Measurements from ENCODE around the gene TTC21A. TPM values are rescaled to one million over a fixed set of nuclear protein-coding genes. Genes with fewer than 3 reads are reported as not detected.

Gene TTC21A
- total RNA-seq, 2 experiments from 2014 or later: 2.7 to 4.5 TPM

DNA sequence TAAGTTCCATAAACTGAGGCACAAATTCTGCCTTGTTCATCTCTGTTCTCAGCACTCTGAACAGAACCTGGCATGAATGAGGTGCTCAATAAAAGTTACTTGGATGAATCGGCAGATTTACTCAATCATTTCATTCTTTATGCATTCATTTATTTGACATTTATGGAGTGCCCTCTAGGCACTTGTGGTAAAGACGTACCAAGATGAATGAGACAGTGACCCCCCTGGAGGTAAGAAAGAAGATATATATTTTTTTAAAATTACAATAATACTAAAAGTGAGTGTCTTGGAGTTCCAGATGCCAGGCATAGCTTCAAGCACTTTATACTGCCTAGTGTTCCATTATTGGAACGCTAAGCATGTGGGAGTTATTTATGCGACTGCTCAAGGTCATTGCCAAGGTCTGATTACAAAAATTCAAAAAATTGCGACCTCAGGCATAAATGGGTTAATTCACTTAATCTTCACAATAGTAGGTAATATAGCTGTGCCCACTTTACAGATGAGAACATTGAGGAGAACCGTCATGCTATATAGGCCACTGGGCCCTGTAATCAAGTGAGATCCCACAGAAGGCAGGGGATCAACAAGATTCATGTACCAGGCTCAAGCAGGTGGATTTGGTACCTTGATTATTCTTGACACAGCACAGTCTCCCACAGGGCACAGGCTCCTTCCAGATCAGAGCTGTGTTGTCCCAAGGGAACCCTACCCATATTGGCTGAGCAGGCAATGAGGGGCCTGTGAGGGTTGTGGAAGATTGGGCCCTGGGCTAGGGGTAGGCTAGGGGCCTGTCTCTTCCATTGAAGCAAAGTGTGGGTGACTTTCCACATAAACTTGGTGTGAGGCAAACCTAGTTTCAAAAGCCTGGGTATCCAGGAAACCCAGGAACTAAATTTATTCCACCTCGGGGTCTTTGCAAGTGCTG, 74.2 kb downstream of the TTC21A start:
- H3K27ac Mint-ChIP-seq: peak overlapping the region; percentile 39

DNA sequence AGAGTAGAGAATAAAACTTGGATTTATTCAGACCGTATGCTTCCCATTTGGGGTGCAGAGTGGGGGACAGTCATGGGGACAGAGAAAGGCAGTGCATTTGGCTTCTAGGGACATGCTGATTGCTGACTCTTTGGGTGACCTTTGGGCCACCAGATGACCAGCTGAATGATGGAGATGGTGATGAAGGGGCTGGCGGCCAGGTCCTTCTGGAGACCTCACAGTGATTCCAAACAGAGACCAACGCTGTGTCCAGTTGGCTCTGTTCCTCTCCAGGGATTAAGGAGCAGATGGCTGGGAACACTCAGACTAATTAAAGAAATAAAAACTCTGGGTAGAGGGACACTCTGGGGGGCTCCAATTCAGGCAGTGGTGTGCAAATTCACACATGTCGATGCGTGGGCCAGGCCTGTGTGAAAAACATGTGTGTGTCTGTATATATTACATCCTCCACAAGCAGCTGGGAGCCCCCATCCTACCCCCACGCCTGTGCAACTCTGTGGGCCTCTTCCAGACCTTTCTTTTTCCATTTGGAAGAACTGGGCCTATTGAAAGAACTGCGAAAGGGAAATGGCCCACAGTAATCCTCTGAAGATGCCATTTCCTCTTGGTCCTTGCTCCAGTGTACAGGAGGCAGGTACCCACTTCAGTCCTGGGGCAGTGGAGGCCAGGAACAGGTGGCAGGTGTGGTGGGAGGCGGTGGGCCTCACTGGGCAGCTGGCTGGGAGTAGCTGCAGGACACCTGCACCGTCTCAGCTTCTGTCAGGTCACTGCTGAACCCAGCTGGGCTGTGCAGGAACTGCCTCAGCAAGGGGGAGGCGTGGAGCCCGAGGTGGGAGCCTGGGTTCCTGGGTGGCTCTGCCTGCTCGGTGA, 76.0 kb downstream of the TTC21A start:
- H3K4me3 Mint-ChIP-seq: no peak overlapping the region
- H3K27ac Mint-ChIP-seq: no peak overlapping the region
- H3K27me3 Mint-ChIP-seq: no peaks in the 10 kb centered on the region
- H3K36me3 Mint-ChIP-seq: no peaks in the 10 kb centered on the region
- H3K9me3 Mint-ChIP-seq: no peaks in the 10 kb centered on the region
- peaks cover 29% of the 10 kb centered on the region for H3K4me1 Mint-ChIP-seq
- POLR2A ChIA-PET: no interaction called here
- no peak for ATAC-seq (ENCODE audit: low read depth)
- no peak for DNase-seq

More for the DNA sequence above, 74.2 kb downstream of the TTC21A start:
- POLR2A ChIA-PET: no interaction called here
- peaks cover 36% of the 10 kb centered on the region for H3K4me1 Mint-ChIP-seq
- ATAC-seq (ENCODE audit: low read depth) (no peak), DNase-seq (no peak)
- no peaks in the 10 kb centered on the region for H3K9me3 Mint-ChIP-seq
- no peaks in the 10 kb centered on the region for H3K36me3 Mint-ChIP-seq
- peak overlapping the region; percentile 66 for H3K4me3 Mint-ChIP-seq
- no peaks in the 10 kb centered on the region for H3K27me3 Mint-ChIP-seq

DNA sequence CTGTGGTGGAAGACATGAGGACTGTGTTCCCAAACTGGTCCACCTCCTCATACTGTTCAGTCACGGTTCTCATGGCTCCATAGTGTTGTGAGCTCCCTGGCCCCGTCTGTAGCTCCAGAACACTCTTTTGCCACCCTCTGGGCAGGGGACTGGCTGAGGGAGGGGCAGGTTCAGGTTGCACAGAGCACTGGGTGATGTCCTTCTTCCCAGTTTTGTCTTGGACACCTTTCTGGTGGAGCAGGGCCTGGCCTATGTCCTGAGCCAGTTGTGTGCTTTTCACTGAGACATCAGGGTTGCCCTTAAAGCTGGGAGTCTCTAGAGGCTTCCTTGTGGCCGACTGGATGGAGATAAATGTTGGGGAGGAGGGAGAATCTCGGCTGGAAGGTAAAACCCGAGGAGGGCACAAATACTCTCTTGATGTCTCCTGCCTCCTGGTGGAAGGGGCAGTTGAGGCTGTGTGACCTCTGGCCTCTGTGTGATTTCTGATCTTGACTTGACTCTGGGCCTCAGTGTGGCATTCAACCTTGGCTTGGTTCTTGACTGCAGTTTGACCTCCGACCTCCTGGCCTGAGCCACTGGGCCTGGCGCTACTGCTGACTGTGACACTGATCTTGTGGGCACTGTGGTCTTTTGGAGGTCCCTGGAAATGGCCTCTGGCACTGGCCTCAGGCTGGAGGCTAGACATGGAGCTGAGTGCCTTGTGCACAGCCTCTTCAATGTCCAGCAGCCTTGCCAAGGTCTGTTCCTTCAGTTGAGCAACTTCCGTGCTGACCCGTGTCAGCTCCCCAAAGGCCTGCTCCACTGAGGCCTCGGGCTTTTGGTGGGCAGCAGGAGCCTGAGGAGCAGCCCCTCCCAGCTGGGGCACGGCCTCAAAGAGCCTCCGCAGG, 76.8 kb downstream of the TTC21A start:
- Mint-ChIP-seq H3K27me3 (no peaks in the 10 kb centered on the region), H3K4me1 (peaks cover 21% of the 10 kb centered on the region), H3K4me3 (no peak overlapping the region), H3K36me3 (no peaks in the 10 kb centered on the region), H3K9me3 (no peaks in the 10 kb centered on the region), H3K27ac (no peak overlapping the region)
- DNase-seq: no peak
- POLR2A ChIA-PET: no interaction called here
- ATAC-seq (ENCODE audit: low read depth): no peak

DNA sequence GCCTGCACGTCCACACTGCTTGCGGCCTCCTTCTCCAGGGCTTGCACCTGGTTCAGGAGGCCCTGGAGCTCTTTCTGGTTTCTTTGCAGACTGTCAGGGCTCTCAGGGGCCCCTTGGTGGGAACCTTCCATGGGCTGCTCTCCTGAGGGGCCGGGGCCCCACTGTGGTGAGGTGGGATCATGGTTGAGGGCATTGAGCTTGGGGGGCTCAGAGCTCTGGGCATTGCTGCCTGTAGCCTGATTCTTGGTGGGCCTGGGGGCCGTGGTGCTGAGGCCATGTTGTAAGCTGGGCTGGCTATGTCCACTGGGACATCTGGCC, 77.4 kb downstream of the TTC21A start:
- POLR2A ChIA-PET: no interaction called here

DNA sequence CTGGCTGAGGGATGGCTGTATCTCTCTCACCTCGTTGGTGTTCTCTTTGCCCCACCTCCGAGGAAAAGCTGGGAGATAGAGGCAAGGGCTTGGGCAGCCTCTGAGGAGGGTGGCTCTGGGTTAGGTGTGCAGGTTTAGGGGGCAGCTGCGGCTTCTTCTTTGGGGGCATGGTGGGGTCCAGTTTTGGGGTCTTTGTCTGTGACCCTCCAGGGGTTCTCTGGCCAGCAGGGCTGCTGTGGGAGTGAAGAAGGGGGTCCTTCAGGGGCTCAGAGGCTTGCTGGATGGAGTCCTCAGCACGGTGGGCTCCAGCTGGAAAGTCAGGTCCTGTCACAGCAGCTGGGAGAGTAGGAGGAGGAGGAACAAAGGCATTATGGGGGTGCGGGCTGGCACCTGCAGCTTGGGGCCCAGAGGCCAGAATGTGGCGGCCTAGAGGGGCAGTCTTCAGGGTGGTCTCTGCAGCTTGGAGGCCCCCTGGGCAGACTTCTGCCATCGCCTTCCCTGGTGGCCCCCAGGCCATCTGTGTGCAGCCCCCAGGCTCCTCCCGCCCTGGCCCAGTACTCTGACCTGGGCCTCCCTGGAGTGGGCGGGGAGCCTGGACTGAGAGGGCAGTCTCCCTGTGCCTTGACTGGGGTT, 78.0 kb downstream of the TTC21A start:
- Mint-ChIP-seq H3K36me3 (no peaks in the 10 kb centered on the region), H3K27me3 (no peaks in the 10 kb centered on the region), H3K9me3 (no peaks in the 10 kb centered on the region), H3K4me3 (no peak overlapping the region), H3K4me1 (peaks cover 13% of the 10 kb centered on the region), H3K27ac (no peak overlapping the region)
- ATAC-seq (ENCODE audit: low read depth) (no peak), DNase-seq (no peak)
- POLR2A ChIA-PET: no interaction called here

More for the DNA sequence above, 77.4 kb downstream of the TTC21A start:
- H3K27ac Mint-ChIP-seq: no peak overlapping the region
- H3K27me3 Mint-ChIP-seq: no peaks in the 10 kb centered on the region
- H3K9me3 Mint-ChIP-seq: no peaks in the 10 kb centered on the region
- no peak overlapping the region for H3K4me3 Mint-ChIP-seq
- H3K36me3 Mint-ChIP-seq: no peaks in the 10 kb centered on the region
- ATAC-seq (ENCODE audit: low read depth): no peak
- H3K4me1 Mint-ChIP-seq: peaks cover 16% of the 10 kb centered on the region
- DNase-seq: no peak

DNA sequence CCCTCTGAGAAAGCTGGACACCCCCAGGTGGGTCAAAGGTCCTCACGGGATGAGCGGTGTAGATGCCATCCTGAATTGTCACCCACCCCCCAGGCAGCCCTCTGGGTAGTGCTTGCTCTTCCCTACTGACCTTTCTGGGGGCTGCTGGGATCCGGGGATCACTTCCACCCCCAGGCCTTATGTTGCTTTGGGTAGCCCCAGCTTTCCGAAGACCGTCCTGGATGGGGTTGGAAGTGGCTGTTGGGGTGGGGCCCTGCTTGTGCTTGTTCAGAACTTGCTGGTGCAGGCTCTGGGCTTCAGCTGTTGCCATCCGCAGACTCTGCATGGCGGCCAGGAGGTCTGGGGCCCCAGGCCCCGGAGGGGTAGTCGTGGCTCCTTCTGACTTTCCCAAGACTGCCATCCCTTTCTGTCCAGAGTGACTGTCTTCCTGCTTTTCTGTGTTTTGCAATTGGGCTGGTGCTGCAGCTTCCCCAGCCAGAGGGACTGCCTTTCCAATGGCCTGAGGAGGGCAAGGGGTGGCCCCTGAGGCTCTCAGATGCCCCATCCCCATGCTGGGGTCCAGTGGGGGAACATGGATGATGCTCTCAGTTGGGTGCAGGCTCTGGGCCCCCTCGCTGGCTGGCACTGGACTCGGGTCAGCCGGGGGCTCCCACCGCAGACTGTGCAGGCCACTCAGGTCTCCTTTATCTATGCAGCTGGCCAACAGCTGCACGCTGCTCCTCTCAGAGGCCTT, 78.6 kb downstream of the TTC21A start:
- H3K27ac Mint-ChIP-seq: no peak overlapping the region
- no peaks in the 10 kb centered on the region for H3K9me3 Mint-ChIP-seq
- ATAC-seq (ENCODE audit: low read depth): no peak
- POLR2A ChIA-PET: interaction anchor here (1.1 kb wide), 1 partner anchor 220 kb away, joined by 4 read pairs; the partner anchor contains the start of gene RPSA
- H3K27me3 Mint-ChIP-seq: no peaks in the 10 kb centered on the region
- no peak for DNase-seq
- H3K4me1 Mint-ChIP-seq: peaks cover 11% of the 10 kb centered on the region
- H3K36me3 Mint-ChIP-seq: no peaks in the 10 kb centered on the region
- no peak overlapping the region for H3K4me3 Mint-ChIP-seq

DNA sequence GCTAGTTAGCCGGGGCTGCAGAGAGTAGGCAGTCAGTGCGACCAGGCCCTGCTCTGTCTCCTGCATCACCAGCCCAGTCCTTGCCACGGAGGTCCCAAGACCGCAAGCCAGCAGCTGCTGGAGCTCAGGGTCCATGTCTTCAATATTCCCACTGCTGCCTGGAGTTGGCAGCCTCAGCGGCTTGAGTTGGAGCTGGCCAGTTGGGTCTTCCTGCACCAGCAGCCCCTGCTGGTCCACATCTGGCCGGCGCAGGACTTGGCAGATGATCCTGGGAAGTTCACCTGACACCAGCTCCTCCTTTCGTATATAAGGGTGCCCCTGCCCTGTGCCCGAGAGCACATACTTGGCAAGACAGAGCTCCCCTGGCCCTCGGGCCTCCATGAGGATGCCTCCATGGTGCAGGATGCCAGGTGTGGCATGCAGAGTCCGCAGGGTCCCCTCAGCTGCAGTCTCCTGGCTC, 79.2 kb downstream of the TTC21A start:
- Mint-ChIP-seq H3K36me3 (no peaks in the 10 kb centered on the region), H3K4me3 (no peak overlapping the region), H3K9me3 (no peaks in the 10 kb centered on the region), H3K27ac (no peak overlapping the region), H3K4me1 (peaks cover 8% of the 10 kb centered on the region), H3K27me3 (no peaks in the 10 kb centered on the region)
- POLR2A ChIA-PET: interaction anchor here (1.1 kb wide), 1 partner anchor 220 kb away, joined by 4 read pairs; the partner anchor contains the start of gene RPSA
- ATAC-seq (ENCODE audit: low read depth) (no peak), DNase-seq (no peak)

DNA sequence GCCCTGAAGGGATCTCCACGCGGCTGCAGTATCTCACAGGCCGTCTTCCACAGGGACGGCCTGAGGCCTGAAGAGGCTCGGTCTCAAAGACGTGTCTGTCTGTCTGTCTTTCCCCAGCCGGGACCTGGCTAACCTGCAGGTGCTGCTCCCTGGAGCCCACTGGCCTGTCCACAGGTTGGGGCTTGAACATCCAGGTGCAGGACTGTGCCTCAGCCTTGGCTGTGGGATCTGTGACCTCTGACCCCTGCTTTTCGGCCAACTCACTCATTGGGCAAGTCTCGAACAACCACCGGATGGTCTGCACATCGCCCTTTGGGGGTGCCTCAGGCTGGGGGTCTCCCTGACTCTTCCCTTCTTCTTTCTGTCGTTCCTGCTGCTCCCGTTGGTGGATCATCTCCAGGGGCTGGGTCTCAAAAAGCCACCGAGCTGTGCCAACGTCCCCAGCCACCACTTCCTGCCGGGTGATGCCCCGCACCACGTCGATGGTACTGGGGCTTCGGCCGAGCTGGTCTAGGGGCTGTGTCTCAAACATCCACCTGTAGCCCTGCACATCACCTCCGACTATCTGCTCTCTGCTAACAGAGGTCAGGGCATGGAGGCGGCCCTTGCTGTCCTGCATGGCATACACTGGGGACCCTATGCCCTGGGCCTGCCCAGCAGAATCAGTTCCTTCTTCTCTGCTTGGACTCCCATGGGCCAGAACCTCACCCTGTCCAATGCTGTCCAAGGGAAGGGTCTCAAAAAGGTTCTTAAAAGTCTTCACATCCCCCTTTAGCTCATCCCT, 80.1 kb downstream of the TTC21A start:
- POLR2A ChIA-PET: interaction anchor here (1.1 kb wide), 1 partner anchor 219 kb away, joined by 4 read pairs; the partner anchor contains the start of gene RPSA
- DNase-seq: no peak
- no peak overlapping the region for H3K4me3 Mint-ChIP-seq
- no peaks in the 10 kb centered on the region for H3K9me3 Mint-ChIP-seq
- H3K27ac Mint-ChIP-seq: no peak overlapping the region
- ATAC-seq (ENCODE audit: low read depth): no peak
- H3K36me3 Mint-ChIP-seq: no peaks in the 10 kb centered on the region
- H3K4me1 Mint-ChIP-seq: peaks cover 8% of the 10 kb centered on the region
- H3K27me3 Mint-ChIP-seq: no peaks in the 10 kb centered on the region

Small RNAs within 50 kb of the gene (microRNA-seq; reads per million reads assigned to microRNA genes)
- gene MIR6822: not detected

Other genes starting within 250 kb of the TTC21A start
- under 1 TPM; 0.08 to 0.11 TPM for gene SCN11A, start 55.7 kb upstream of the TTC21A start, total RNA-seq
- gene WDR48, start 55.7 kb upstream of the TTC21A start, total RNA-seq: 10 to 100 TPM; 38.5 to 39.4 TPM
- 10 to 100 TPM; 25.1 to 28.1 TPM for gene GORASP1, start 53 bp upstream of the TTC21A start, total RNA-seq
- 10 to 100 TPM; 15.8 to 16.5 TPM for gene CSRNP1, start 45.9 kb downstream of the TTC21A start, total RNA-seq
- gene XIRP1, start 84.9 kb downstream of the TTC21A start, total RNA-seq: not detected
- gene CX3CR1, start 172.4 kb downstream of the TTC21A start, total RNA-seq: 1 to 10 TPM in 1 of 2 experiments, under 1 TPM in 1; 0.94 to 1.9 TPM
- gene CCR8, start 222.0 kb downstream of the TTC21A start, total RNA-seq: 1 to 10 TPM; 1.1 to 1.2 TPM

Measured in activated naive CD8-positive, alpha-beta T cell treated with anti-CD3 and anti-CD28 coated beads, Interleukin-2, amount 10 ng/mL, durations not matched to agents 7 days and 5 days (primary cell).